Measurements from ENCODE around the gene TRIM71.
A peak's percentile ranks its signal among the peaks of the same experiment; 100 is the strongest.

Gene TRIM71

GRCh38 chr3:32913790-32914446, 96.1 kb downstream of the TRIM71 start:
- H2AFZ ChIP-seq (ENCODE audit: low read depth, low read length): peak overlapping the region; percentile 36
- H2BK15ac ChIP-seq (ENCODE audit: low read depth, poor library complexity, severe bottlenecking): no peak overlapping the region
- H3K4me3 ChIP-seq (ENCODE audit: insufficient read depth in 1 of 2, low read depth in 1 of 2, low read length in 2 of 2): peak overlapping the region in 1 of 2 experiments; percentile 2
- H4K91ac ChIP-seq (ENCODE audit: low read length): no peak overlapping the region
- H3K14ac ChIP-seq (ENCODE audit: low read length in 2 of 2): no peak overlapping the region
- no peak overlapping the region for H2BK5ac ChIP-seq (ENCODE audit: low read depth, low read length, poor library complexity, severe bottlenecking)
- H3K4me1 ChIP-seq (ENCODE audit: control insufficient read depth, insufficient read depth, low read depth, low read length): no peaks in the 10 kb centered on the region
- H3K27ac ChIP-seq (ENCODE audit: low read length, poor library complexity, severe bottlenecking): no peak overlapping the region
- H3K18ac ChIP-seq (ENCODE audit: low read depth in 1 of 2, low read length in 2 of 2): no peak overlapping the region
- no peak overlapping the region for H3K4ac ChIP-seq (ENCODE audit: low read depth in 1 of 2, low read length in 2 of 2)
- H2BK120ac ChIP-seq (ENCODE audit: low read depth, low read length): no peak overlapping the region
- H3K36me3 ChIP-seq (ENCODE audit: control insufficient read depth in 1 of 2, insufficient read depth in 2 of 2, low read depth in 1 of 2, low read length in 2 of 2): no peaks in the 10 kb centered on the region
- DNase-seq: no peak
- no peak overlapping the region for H3K4me2 ChIP-seq (ENCODE audit: low read length, poor library complexity, severe bottlenecking)
- no peak overlapping the region for H2BK12ac ChIP-seq (ENCODE audit: low read length in 2 of 2)
- H2AK5ac ChIP-seq (ENCODE audit: low read length, severe bottlenecking): no peak overlapping the region
- no peak overlapping the region for H3K23ac ChIP-seq (ENCODE audit: low read length in 2 of 2)
- H3K9me3 ChIP-seq (ENCODE audit: control insufficient read depth, low read length): peaks cover 11% of the 10 kb centered on the region
- H3K27me3 ChIP-seq (ENCODE audit: control insufficient read depth in 1 of 2, insufficient read depth in 1 of 2, low read length in 2 of 2): peaks cover 0 to 2% of the 10 kb centered on the region in 2 experiments
- WGBS: 85% methylated on average over 7 of the region's 7 CpGs
- H4K8ac ChIP-seq (ENCODE audit: low read length): no peak overlapping the region
- H3K9ac ChIP-seq (ENCODE audit: low read length): no peak overlapping the region
- H3K79me1 ChIP-seq (replicated peaks; ENCODE audit: low read length, poor library complexity, severe bottlenecking): no peaks in the 10 kb centered on the region

GRCh38 chr3:32919920-32920319, 102.1 kb downstream of the TRIM71 start:
- no peaks in the 10 kb centered on the region for H3K36me3 ChIP-seq (ENCODE audit: control insufficient read depth in 1 of 2, insufficient read depth in 2 of 2, low read depth in 1 of 2, low read length in 2 of 2)
- no peak for DNase-seq
- H3K4me2 ChIP-seq (ENCODE audit: low read length, poor library complexity, severe bottlenecking): no peak overlapping the region
- no peak overlapping the region for H3K9ac ChIP-seq (ENCODE audit: low read length)
- no peak overlapping the region for H4K91ac ChIP-seq (ENCODE audit: low read length)
- no peak overlapping the region for H3K18ac ChIP-seq (ENCODE audit: low read depth in 1 of 2, low read length in 2 of 2)
- H2BK5ac ChIP-seq (ENCODE audit: low read depth, low read length, poor library complexity, severe bottlenecking): no peak overlapping the region
- H3K4me3 ChIP-seq (ENCODE audit: insufficient read depth in 1 of 2, low read depth in 1 of 2, low read length in 2 of 2): no peak overlapping the region
- H2BK15ac ChIP-seq (ENCODE audit: low read depth, poor library complexity, severe bottlenecking): no peak overlapping the region
- H3K79me1 ChIP-seq (replicated peaks; ENCODE audit: low read length, poor library complexity, severe bottlenecking): no peaks in the 10 kb centered on the region
- no peak overlapping the region for H2BK120ac ChIP-seq (ENCODE audit: low read depth, low read length)
- H2AK5ac ChIP-seq (ENCODE audit: low read length, severe bottlenecking): no peak overlapping the region
- H3K14ac ChIP-seq (ENCODE audit: low read length in 2 of 2): no peak overlapping the region
- no peaks in the 10 kb centered on the region for H3K4me1 ChIP-seq (ENCODE audit: control insufficient read depth, insufficient read depth, low read depth, low read length)
- peaks cover 11% of the 10 kb centered on the region for H3K9me3 ChIP-seq (ENCODE audit: control insufficient read depth, low read length)
- H3K27ac ChIP-seq (ENCODE audit: low read length, poor library complexity, severe bottlenecking): no peak overlapping the region
- 83% methylated on average over 2 of the region's 2 CpGs for WGBS
- H3K4ac ChIP-seq (ENCODE audit: low read depth in 1 of 2, low read length in 2 of 2): no peak overlapping the region
- no peak overlapping the region for H2AFZ ChIP-seq (ENCODE audit: low read depth, low read length)
- H4K8ac ChIP-seq (ENCODE audit: low read length): no peak overlapping the region
- no peak overlapping the region for H3K23ac ChIP-seq (ENCODE audit: low read length in 2 of 2)
- H2BK12ac ChIP-seq (ENCODE audit: low read length in 2 of 2): no peak overlapping the region
- H3K27me3 ChIP-seq (ENCODE audit: control insufficient read depth in 1 of 2, insufficient read depth in 1 of 2, low read length in 2 of 2): peaks cover 5 to 9% of the 10 kb centered on the region in 2 experiments

- no peak overlapping the region for H2AK5ac ChIP-seq (ENCODE audit: low read length, severe bottlenecking)
- H3K36me3 ChIP-seq (ENCODE audit: control insufficient read depth in 1 of 2, insufficient read depth in 2 of 2, low read depth in 1 of 2, low read length in 2 of 2): no peaks in the 10 kb centered on the region
- no peak overlapping the region for H4K8ac ChIP-seq (ENCODE audit: low read length)
- H2AFZ ChIP-seq (ENCODE audit: low read depth, low read length): no peak overlapping the region
- H3K27me3 ChIP-seq (ENCODE audit: control insufficient read depth in 1 of 2, insufficient read depth in 1 of 2, low read length in 2 of 2): peaks cover 5 to 9% of the 10 kb centered on the region in 2 experiments
- no peaks in the 10 kb centered on the region for H3K79me1 ChIP-seq (replicated peaks; ENCODE audit: low read length, poor library complexity, severe bottlenecking)
- DNase-seq: no peak
- 82% methylated on average over 7 of the region's 7 CpGs for WGBS
- no peaks in the 10 kb centered on the region for H3K4me1 ChIP-seq (ENCODE audit: control insufficient read depth, insufficient read depth, low read depth, low read length)
- H2BK120ac ChIP-seq (ENCODE audit: low read depth, low read length): no peak overlapping the region
- H3K4me3 ChIP-seq (ENCODE audit: insufficient read depth in 1 of 2, low read depth in 1 of 2, low read length in 2 of 2): no peak overlapping the region
- H3K14ac ChIP-seq (ENCODE audit: low read length in 2 of 2): no peak overlapping the region
- no peak overlapping the region for H2BK5ac ChIP-seq (ENCODE audit: low read depth, low read length, poor library complexity, severe bottlenecking)
- no peak overlapping the region for H3K9ac ChIP-seq (ENCODE audit: low read length)
- no peak overlapping the region for H2BK12ac ChIP-seq (ENCODE audit: low read length in 2 of 2)
- H3K4me2 ChIP-seq (ENCODE audit: low read length, poor library complexity, severe bottlenecking): no peak overlapping the region
- no peak overlapping the region for H3K23ac ChIP-seq (ENCODE audit: low read length in 2 of 2)
- H3K27ac ChIP-seq (ENCODE audit: low read length, poor library complexity, severe bottlenecking): no peak overlapping the region
- H3K9me3 ChIP-seq (ENCODE audit: control insufficient read depth, low read length): peaks cover 10% of the 10 kb centered on the region
- H2BK15ac ChIP-seq (ENCODE audit: low read depth, poor library complexity, severe bottlenecking): no peak overlapping the region
- H3K18ac ChIP-seq (ENCODE audit: low read depth in 1 of 2, low read length in 2 of 2): no peak overlapping the region
- no peak overlapping the region for H4K91ac ChIP-seq (ENCODE audit: low read length)
- no peak overlapping the region for H3K4ac ChIP-seq (ENCODE audit: low read depth in 1 of 2, low read length in 2 of 2)
These were observed 104.3 kb downstream of the TRIM71 start for GRCh38 chr3:32922078-32922477.

GRCh38 chr3:32930161-32930560, 112.4 kb downstream of the TRIM71 start:
- Histone ChIP-seq H2BK15ac (ENCODE audit: low read depth, poor library complexity, severe bottlenecking) (no peak overlapping the region), H3K9ac (ENCODE audit: low read length) (no peak overlapping the region), H3K18ac (ENCODE audit: low read depth in 1 of 2, low read length in 2 of 2) (no peak overlapping the region), H3K9me3 (ENCODE audit: control insufficient read depth, low read length) (no peaks in the 10 kb centered on the region), H2BK120ac (ENCODE audit: low read depth, low read length) (no peak overlapping the region), H3K36me3 (ENCODE audit: control insufficient read depth in 1 of 2, insufficient read depth in 2 of 2, low read depth in 1 of 2, low read length in 2 of 2) (no peaks in the 10 kb centered on the region), H3K23ac (ENCODE audit: low read length in 2 of 2) (no peak overlapping the region), H4K91ac (ENCODE audit: low read length) (no peak overlapping the region), H3K4me2 (ENCODE audit: low read length, poor library complexity, severe bottlenecking) (no peak overlapping the region), H3K4me1 (ENCODE audit: control insufficient read depth, insufficient read depth, low read depth, low read length) (no peaks in the 10 kb centered on the region), H3K27me3 (ENCODE audit: control insufficient read depth in 1 of 2, insufficient read depth in 1 of 2, low read length in 2 of 2) (no peaks in the 10 kb centered on the region), H3K4me3 (ENCODE audit: insufficient read depth in 1 of 2, low read depth in 1 of 2, low read length in 2 of 2) (no peak overlapping the region), H2AFZ (ENCODE audit: low read depth, low read length) (no peak overlapping the region), H2BK5ac (ENCODE audit: low read depth, low read length, poor library complexity, severe bottlenecking) (no peak overlapping the region), H3K14ac (ENCODE audit: low read length in 2 of 2) (no peak overlapping the region), H3K27ac (ENCODE audit: low read length, poor library complexity, severe bottlenecking) (no peak overlapping the region), H4K8ac (ENCODE audit: low read length) (no peak overlapping the region), H2BK12ac (ENCODE audit: low read length in 2 of 2) (no peak overlapping the region), H3K4ac (ENCODE audit: low read depth in 1 of 2, low read length in 2 of 2) (no peak overlapping the region), H2AK5ac (ENCODE audit: low read length, severe bottlenecking) (no peak overlapping the region), H3K79me1 (replicated peaks; ENCODE audit: low read length, poor library complexity, severe bottlenecking) (no peaks in the 10 kb centered on the region)
- no peak for DNase-seq
- 96% methylated on average over 3 of the region's 3 CpGs for WGBS
